Amniotic epithelial cell (primary cell): ENCODE data around the gene WAS.
"Not testable (repeated sequence)": the region's sequence is repeated elsewhere in the genome, so short reads cannot be mapped to it uniquely, and the experiment has no call there.

Experiments used
- DNase-seq: peaks from one replicate; pipeline ENCODE4 v3.0.0-alpha.2; 2010; ENCODE audit warnings: low read depth

WAS gene

GRCh38 chrX:48685416-48685815 is 1.8 kb downstream of the WAS start:
- no peak for DNase-seq

GRCh38 chrX:48688531-48689150 is 5.0 kb downstream of the WAS start:
- no peak for DNase-seq

DNA sequence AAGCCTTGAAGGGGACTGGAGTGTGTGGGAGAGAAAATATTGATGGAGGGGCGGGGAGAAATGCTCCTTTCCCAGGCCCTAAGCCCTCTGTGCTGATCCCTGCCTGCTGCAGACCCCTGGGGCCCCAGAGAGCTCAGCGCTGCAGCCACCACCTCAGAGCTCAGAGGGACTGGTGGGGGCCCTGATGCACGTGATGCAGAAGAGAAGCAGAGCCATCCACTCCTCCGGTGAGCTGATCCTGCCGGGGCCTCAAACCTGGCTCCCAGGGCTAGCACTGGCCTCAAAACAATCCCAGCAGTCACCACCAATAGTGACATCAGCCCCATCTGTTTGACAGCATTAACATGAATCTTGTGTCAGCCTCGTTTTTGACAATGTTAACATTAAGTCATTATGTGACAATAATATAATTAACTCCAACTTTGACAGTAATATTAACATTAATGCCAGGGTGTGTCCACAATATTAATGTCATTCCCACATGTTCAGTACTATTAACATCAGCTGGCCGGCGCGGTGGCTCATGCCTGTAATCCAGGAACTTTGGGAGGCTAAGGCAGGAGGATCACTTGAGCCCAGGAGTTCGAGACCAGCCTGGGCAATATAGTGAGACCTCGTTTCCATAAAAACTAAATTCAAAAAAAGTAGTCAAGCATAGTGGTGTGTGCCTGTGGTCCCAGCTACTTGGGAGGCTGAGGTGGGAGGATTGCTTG is 5.8 kb downstream of the WAS start:
- no peak for DNase-seq

GRCh38 chrX:48691746-48692145 is 8.1 kb downstream of the WAS start:
- not testable (repeated sequence) for DNase-seq

DNA sequence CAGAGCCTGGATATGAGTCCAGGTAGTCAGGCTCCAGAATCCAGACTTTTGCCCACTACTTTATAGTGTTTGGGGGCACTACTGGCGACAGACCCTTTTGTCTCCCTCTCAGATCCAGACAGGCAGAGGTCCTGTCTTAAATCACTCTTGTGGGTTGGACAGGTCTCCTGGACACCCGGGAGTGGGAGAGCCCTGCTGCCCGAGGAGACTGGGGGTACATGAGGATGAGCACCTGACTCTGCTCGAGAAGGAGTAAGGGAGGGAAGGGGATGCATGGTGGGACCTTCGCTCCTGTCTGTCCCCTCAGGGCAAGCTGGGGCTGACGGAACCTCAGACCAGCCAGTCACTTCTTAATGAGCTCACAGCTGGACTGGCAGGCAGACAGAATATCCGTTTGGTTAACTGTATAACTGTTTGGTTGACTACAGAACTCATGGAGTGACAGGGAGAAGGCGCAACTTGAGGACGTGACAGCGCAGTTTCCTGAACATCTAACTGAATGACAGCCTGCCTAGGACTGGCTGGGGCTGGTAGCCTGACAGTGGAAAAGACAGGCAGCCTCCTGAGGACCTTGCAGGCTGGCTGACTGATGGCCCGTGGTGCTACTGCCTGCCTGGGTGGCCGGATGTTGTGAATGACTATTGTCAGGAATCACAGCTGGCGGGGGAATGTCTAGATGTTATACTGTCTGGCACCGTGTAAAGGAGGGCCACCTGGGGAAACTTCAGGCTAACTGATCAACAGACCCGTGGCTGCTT is 11.4 kb downstream of the WAS start:
- DNase-seq: no peak

- no peak for DNase-seq
These were observed 11.9 kb downstream of the WAS start for GRCh38 chrX:48695534-48695896.

GRCh38 chrX:48695925-48696300 is 12.3 kb downstream of the WAS start:
- no peak for DNase-seq

GRCh38 chrX:48696301-48696908 is 12.8 kb downstream of the WAS start, which contains the start of gene SUV39H1:
Gene SUV39H1, plus strand, starts transcription at chrX:48696734. Its CDS starts 51 bp downstream, at chrX:48696785.
- peak; percentile 78 for DNase-seq

- DNase-seq: no peak
These were observed 13.5 kb downstream of the WAS start for GRCh38 chrX:48696909-48697727.

GRCh38 chrX:48698306-48698705 is 14.7 kb downstream of the WAS start:
- DNase-seq: no peak

- DNase-seq: no peak
These were observed 16.6 kb downstream of the WAS start for GRCh38 chrX:48700246-48700645.

DNA sequence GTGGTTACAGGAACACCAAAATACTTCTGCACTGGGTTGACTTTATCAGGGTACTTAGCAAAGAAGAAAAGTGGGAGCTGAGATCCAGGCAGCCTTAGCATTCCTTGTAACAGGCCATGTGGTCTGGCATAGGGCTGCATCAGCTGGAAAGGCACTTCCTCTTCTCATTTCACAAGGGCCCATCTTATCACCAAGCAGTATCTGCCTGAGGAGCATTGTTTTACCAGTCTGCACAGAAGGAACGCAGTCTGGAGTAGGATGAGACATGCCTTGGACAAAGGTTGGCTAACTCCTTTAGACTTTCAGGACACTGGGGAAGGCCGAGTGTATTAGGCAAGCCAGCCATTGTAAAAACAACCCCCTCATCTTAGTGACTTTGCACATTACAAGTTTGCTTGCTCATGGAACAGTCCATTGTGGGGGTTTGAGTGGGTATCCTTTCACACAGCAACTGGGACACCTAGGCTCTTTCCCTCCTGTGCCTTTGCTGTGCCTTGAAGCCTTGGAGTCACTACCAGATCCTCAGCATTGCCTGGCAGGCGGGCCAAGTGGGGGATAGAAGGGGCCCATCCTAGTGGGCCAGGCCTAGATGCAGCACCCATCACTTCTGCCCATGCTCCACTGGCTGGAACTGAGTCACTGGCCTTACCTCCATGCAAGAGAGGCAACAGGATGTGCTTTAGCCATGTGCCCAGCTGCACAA is 17.5 kb downstream of the WAS start:
- peak; percentile 90 for DNase-seq

DNA sequence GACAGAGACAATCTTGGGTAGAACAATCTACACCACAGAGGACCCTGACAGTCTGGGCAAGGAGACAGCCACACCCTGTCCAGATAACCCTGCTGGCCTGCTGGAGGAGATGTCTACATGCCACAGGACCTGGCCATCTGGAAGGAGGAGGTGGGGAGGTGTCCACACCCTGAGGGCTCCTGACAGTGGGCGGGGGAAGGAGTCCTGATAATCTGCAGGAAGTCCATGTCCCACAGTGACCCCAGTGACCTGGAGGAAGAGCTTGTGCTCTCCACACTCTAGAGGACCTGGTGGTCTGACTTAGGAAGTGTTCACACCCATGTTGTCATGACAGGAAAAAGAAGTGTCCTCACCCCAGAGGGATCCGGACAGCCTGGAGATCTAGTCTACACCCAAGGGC is 18.4 kb downstream of the WAS start:
- DNase-seq: no peak

DNA sequence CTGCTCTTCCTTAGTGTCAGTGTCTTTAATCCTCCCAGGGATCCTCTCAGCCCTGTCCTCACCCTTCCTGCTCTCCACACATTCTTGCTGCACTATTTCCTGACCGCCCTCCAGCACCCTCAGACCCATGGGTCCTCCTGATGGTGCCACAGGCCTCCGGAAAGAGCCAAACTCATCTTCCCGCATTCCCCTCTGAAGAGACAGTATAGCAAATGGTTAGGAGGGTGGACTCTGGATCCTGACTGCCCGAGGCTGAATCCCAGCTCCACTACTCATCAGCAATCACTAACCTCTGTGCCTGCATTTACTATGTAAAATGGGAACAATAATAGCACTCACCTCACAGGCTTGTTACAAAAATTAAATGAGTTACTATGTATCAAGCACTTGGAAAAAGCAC is 19.1 kb downstream of the WAS start:
- no peak for DNase-seq

DNA sequence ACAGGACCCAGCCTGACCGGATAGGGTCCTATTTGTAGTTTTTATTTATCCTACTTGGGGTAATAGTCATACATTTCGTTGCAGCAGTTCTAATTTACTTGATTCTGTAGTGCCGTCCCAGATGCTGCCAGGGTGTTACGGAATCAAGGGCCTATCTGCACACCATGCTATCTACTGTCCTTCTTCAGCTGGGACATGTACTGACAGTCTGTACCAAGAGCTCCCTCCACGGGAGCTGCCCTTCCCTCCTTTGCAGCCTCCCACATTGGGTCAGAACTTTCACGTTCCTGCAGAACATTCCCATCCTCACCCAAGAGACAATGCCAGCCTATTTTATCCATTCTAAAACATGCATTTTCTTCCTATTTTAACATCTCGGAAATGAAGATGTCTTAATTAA is 19.6 kb downstream of the WAS start:
- no peak for DNase-seq

- peak; percentile 4 for DNase-seq
These were observed 20.3 kb downstream of the WAS start for GRCh38 chrX:48703642-48704481.

GRCh38 chrX:48705871-48706270 is 22.3 kb downstream of the WAS start:
- DNase-seq: no peak

- no peak for DNase-seq
These were observed 26.0 kb downstream of the WAS start for GRCh38 chrX:48709522-48710112.

DNA sequence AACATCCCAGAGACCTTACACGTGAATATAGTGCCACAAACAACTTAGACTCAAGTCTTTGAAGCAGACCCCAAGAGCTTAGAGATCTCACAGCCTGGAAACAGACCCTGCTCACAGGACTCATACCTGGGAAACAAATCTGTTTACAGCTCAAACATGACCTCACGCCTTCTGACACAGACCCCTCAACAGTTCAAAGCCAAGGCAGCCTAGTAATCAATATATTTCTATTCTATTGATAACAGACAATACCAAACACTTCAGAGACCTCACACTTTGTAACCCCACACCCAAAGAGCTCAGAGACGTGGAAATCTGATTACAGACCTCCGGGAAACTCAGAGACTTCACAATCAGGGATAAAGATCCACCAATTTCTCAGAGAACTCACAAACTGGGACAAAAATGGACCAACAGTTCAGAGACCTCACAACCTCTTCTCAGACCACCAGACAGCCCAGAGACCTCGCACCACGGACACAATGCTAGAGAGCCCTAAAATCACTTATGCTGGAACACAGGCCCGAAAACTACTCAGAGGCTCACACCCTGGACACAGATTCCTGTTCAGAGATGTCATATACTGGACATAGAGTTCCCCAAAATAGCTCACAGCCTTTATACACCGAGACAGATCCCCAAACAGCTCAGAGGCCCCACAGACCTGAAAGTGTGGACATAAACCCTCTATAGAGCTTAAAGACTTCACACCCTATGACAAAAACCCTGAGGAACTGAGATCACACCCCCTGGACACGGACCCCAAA is 27.7 kb downstream of the WAS start:
- no peak for DNase-seq
